HepG2 (cell line): Measurements from ENCODE around the gene FUT8. TPM values are rescaled to one million over a fixed set of nuclear protein-coding genes. Genes with fewer than 3 reads are reported as not detected.

ENCODE experiments used
- ATAC-seq: fragments of 200-7000 bp; cut with Tn5 transposase; 3 replicates; pipeline ENCODE4 v1.9.1; 2020; ENCODE audit warnings: mild to moderate bottlenecking, moderate library complexity
- BruUV-seq: library from RNA; stranded (reverse); fragments of 400-500 nt; replicated peaks from 2 replicates; lab custom pipeline; 2021; lab: Mats Ljungman, UMichigan
- CTCF ChIA-PET: fragments of 300-600 bp; formaldehyde crosslinking; extraction: SDS; loops from one replicate; lab custom pipeline; 2021; ENCODE audit warnings: low total read pairs, inconsistent platforms, low intra/inter-chr PET ratio; lab: Yijun Ruan, JAX
- POLR2A ChIA-PET: fragments of 350-600 bp; sonication (Branson Sonifier 250); formaldehyde crosslinking; loops from one replicate; lab custom pipeline; 2020; ENCODE audit warnings: antibody characterized with exemption, inconsistent platforms; lab: Yijun Ruan, JAX
- DNase-seq: peaks from one replicate; pipeline ENCODE4 v3.0.0-alpha.2; 2015; ENCODE audit warnings: low spot score
- FAIRE-seq: peaks from 3 replicates; lab custom pipeline; 2011; peaks lifted over from hg19 to GRCh38; lab: Jason Lieb, UNC
- H2AFZ ChIP-seq: one replicate; pipeline ENCODE4 v1.6.1; 2011; ENCODE audit warnings: low read length, inconsistent platforms
- H3K27ac ChIP-seq: fragments of 300-600 bp; 3 replicates; pipeline ENCODE4 v1.8.0; 2011; ENCODE audit warnings: mixed run types, mild to moderate bottlenecking, mixed read lengths, low read length, inconsistent platforms; ENCODE audit not compliant: insufficient read depth; ENCODE audit errors: extremely low read length
- H3K27me3 ChIP-seq, 2 experiments: fragments of 200-600 bp in 1 of 2; 2 replicates in 1 of 2; 3 replicates in 1 of 2; pipeline versions ENCODE4 v1.6.0 to v1.8.0; 2011; ENCODE audit warnings: low read length in 2 of 2, mild to moderate bottlenecking in 2 of 2, moderate library complexity in 2 of 2, inconsistent platforms in 1 of 2; ENCODE audit not compliant: insufficient read depth in 2 of 2, control insufficient read depth in 1 of 2
- H3K36me3 ChIP-seq, 2 experiments: fragments of 200-600 bp in 1 of 2; replicated peaks in 1 of 2; 2 replicates in 1 of 2; 3 replicates in 1 of 2; pipeline versions ENCODE4 v1.5.1 to v1.8.0; 2011; ENCODE audit warnings: low read length in 2 of 2, inconsistent platforms in 1 of 2; ENCODE audit not compliant: insufficient read depth in 2 of 2, control insufficient read depth in 1 of 2
- H3K4me1 ChIP-seq: 2 replicates; pipeline ENCODE4 v1.5.1; 2012; ENCODE audit warnings: low read length, inconsistent platforms; ENCODE audit not compliant: insufficient read depth
- H3K4me2 ChIP-seq: 2 replicates; pipeline ENCODE4 v1.6.0; 2011; ENCODE audit warnings: low read depth, low read length, inconsistent platforms
- H3K4me3 ChIP-seq, 3 experiments: fragments of 200-600 bp in 1 of 3; sonication (generic), shearing (Covaris generic) in 1 of 3; replicated peaks in 1 of 3; 2 replicates each; pipeline ENCODE4 v1.5.1; 2011 to 2016; ENCODE audit warnings: low read length in 3 of 3, inconsistent platforms in 2 of 3, low read depth in 2 of 3, mild to moderate bottlenecking in 2 of 3, control low read depth in 1 of 3, mixed read lengths in 1 of 3; ENCODE audit not compliant: insufficient read depth in 1 of 3
- H3K79me2 ChIP-seq: one replicate; pipeline ENCODE4 v1.6.1; 2011; ENCODE audit warnings: low read length, inconsistent platforms; ENCODE audit not compliant: insufficient read depth
- H3K9ac ChIP-seq: 2 replicates; pipeline ENCODE4 v1.6.0; 2011; ENCODE audit warnings: mild to moderate bottlenecking, low read depth, low read length, inconsistent platforms; ENCODE audit not compliant: insufficient read depth
- H3K9me3 ChIP-seq: 2 replicates; pipeline ENCODE4 v1.5.1; 2012; ENCODE audit warnings: mild to moderate bottlenecking, low read length
- H4K20me1 ChIP-seq: 2 replicates; pipeline ENCODE4 v1.6.0; 2011; ENCODE audit warnings: inconsistent platforms, mild to moderate bottlenecking, low read length, moderate library complexity; ENCODE audit not compliant: insufficient read depth
- ATAD3A ChIP-seq: sonication (generic); formaldehyde crosslinking; IDR thresholded peaks from 2 replicates; pipeline ENCODE4 v1.4.0; 2020; ENCODE audit warnings: missing genetic modification reagents
- CC2D1A ChIP-seq: sonication (generic); formaldehyde crosslinking; IDR thresholded peaks from 2 replicates; pipeline ENCODE4 v1.8.1; 2023; ENCODE audit warnings: mild to moderate bottlenecking, missing genetic modification reagents
- GTF3A ChIP-seq: sonication (generic); formaldehyde crosslinking; conservative IDR thresholded peaks from 2 replicates; pipeline ENCODE4 v1.4.0; 2020; ENCODE audit warnings: mild to moderate bottlenecking, missing genetic modification reagents
- HOXA5 ChIP-seq: sonication (generic); formaldehyde crosslinking; IDR thresholded peaks from 2 replicates; pipeline ENCODE4 v1.4.0; 2020; ENCODE audit warnings: missing genetic modification reagents
- IKZF4 ChIP-seq: sonication (generic); formaldehyde crosslinking; IDR thresholded peaks from 2 replicates; pipeline ENCODE4 v1.5.1; 2020; ENCODE audit warnings: borderline replicate concordance, mild to moderate bottlenecking, low read depth, missing genetic modification reagents; ENCODE audit errors: not compliant biosample characterization
- KDM3A ChIP-seq: IDR thresholded peaks from 2 replicates; pipeline ENCODE4 v1.6.1; 2018; ENCODE audit warnings: low read depth, missing compliant biosample characterization
- PHF21A ChIP-seq: sonication (generic); formaldehyde crosslinking; IDR thresholded peaks from 2 replicates; pipeline ENCODE4 v1.5.0; 2020; ENCODE audit warnings: mild to moderate bottlenecking, missing genetic modification reagents
- RBFOX2 ChIP-seq: fragments of 200-400 bp; formaldehyde crosslinking; IDR thresholded peaks from 2 replicates; pipeline ENCODE4 v1.6.1; 2017; ENCODE audit warnings: low read depth, mild to moderate bottlenecking, low read length
- ZNF263 ChIP-seq: sonication (generic); formaldehyde crosslinking; IDR thresholded peaks from 2 replicates; pipeline ENCODE4 v1.4.0; 2020; ENCODE audit warnings: missing genetic modification reagents
- ZNF367 ChIP-seq: sonication (generic); formaldehyde crosslinking; IDR thresholded peaks from 2 replicates; pipeline ENCODE4 v1.4.0; 2020; ENCODE audit warnings: missing genetic modification reagents, borderline replicate concordance
- ZNF7 ChIP-seq: IDR thresholded peaks from 2 replicates; pipeline ENCODE4 v1.6.1; 2016; ENCODE audit warnings: missing biosample characterization, missing genetic modification reagents
- WGBS: methylation state at CpG from one replicate; pipeline ENCODE4 v1.1.6; 2017; ENCODE audit warnings: low lambda C conversion rate; 5-methylcytosine and 5-hydroxymethylcytosine counted together
- in situ Hi-C: cut with HindIII; loops from 2 replicates; pipeline ENCODE4 v1.10.0; 2017; ENCODE audit warnings: low pct_unique_long_range_greater_than_20kb; ENCODE audit not compliant: extremely low pct_ligation_motif_present
- intact Hi-C: fragments of 100-400 bp; cut with micrococcal nuclease; formaldehyde crosslinking; loops from one replicate; pipeline ENCODE4 v1.10.0; 2022; ENCODE audit not compliant: unreplicated experiment
- polyA plus RNA-seq, 8 experiments: library from polyadenylated mRNA; depleted of rRNA in 3 of 8; stranded (reverse) in 7 of 8; unstranded in 1 of 8; fragments of >200 nt; fragmentation: Illumina TruSeq in 4 of 8; extraction: Trizol in 4 of 8; gene quantifications; 2 replicates each; pipeline versions ENCODE4 v1.2.1 to v1.2.3, GENCODE V29; 2011 to 2016; ENCODE audit warnings: low read depth in 4 of 8, missing spikeins in 1 of 8, mixed read lengths in 1 of 8; ENCODE audit not compliant: insufficient read depth in 1 of 8
- total RNA-seq, 5 experiments: library from RNA; depleted of rRNA; stranded (reverse); fragments of >200 nt; fragmentation: Illumina TruSeq; extraction: Trizol; gene quantifications; 2 replicates each; pipeline ENCODE4 v1.2.3, GENCODE V29; 2016; ENCODE audit warnings: low read depth in 1 of 5
- TF ChIP-seq, protein P1 (sequence below): IDR thresholded peaks from 2 replicates; pipeline ENCODE4 v1.6.1; 2016; ENCODE audit warnings: control low read depth
- TF ChIP-seq, protein P2 (sequence below): sonication (generic); formaldehyde crosslinking; conservative IDR thresholded peaks from 2 replicates; pipeline ENCODE4 v1.8.0; 2022; ENCODE audit warnings: mild to moderate bottlenecking, moderate library complexity, missing genetic modification reagents
- TF ChIP-seq, protein P3 (sequence below): IDR thresholded peaks from 2 replicates; pipeline ENCODE4 v1.6.1; 2016; ENCODE audit warnings: missing biosample characterization, missing genetic modification reagents, low read depth

The FUT8 gene
- total and polyA plus RNA-seq, 2 of the 13 experiments (the other 11 are each of a cell fraction or from before 2014, with no cell fraction given): 9.3 to 17.5 TPM

- ChIA-PET POLR2A (no interaction called here), CTCF (no interaction called here)
- ATAC-seq: no peak
- H3K4me3 ChIP-seq: no peak overlapping the region
- no peak overlapping the region for H3K27ac ChIP-seq
- H3K27me3 ChIP-seq: no peaks in the 10 kb centered on the region
- no TSS peak for BruUV-seq
- no peak overlapping the region for H3K9ac ChIP-seq
- TF ChIP-seq CC2D1A (no peak), HOXA5 (CRISPR knock-in tag) (no peak), IKZF4 (CRISPR knock-in tag) (no peak), ATAD3A (CRISPR knock-in tag) (no peak), KDM3A (CRISPR knock-in tag) (no peak), PHF21A (no peak), ZNF367 (CRISPR knock-in tag) (no peak), RBFOX2 (no peak), GTF3A (CRISPR knock-in tag) (no peak), ZNF7 (CRISPR knock-in tag) (no peak), ZNF263 (CRISPR knock-in tag) (no peak)
- TF ChIP-seq, protein P1, sequence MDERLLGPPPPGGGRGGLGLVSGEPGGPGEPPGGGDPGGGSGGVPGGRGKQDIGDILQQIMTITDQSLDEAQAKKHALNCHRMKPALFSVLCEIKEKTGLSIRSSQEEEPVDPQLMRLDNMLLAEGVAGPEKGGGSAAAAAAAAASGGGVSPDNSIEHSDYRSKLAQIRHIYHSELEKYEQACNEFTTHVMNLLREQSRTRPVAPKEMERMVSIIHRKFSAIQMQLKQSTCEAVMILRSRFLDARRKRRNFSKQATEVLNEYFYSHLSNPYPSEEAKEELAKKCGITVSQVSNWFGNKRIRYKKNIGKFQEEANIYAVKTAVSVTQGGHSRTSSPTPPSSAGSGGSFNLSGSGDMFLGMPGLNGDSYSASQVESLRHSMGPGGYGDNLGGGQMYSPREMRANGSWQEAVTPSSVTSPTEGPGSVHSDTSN (CRISPR knock-in tag): no peak
- TF ChIP-seq, protein P2, sequence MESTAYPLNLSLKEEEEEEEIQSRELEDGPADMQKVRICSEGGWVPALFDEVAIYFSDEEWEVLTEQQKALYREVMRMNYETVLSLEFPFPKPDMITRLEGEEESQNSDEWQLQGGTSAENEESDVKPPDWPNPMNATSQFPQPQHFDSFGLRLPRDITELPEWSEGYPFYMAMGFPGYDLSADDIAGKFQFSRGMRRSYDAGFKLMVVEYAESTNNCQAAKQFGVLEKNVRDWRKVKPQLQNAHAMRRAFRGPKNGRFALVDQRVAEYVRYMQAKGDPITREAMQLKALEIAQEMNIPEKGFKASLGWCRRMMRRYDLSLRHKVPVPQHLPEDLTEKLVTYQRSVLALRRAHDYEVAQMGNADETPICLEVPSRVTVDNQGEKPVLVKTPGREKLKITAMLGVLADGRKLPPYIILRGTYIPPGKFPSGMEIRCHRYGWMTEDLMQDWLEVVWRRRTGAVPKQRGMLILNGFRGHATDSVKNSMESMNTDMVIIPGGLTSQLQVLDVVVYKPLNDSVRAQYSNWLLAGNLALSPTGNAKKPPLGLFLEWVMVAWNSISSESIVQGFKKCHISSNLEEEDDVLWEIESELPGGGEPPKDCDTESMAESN (CRISPR knock-in tag): no peak
- TF ChIP-seq, protein P3, sequence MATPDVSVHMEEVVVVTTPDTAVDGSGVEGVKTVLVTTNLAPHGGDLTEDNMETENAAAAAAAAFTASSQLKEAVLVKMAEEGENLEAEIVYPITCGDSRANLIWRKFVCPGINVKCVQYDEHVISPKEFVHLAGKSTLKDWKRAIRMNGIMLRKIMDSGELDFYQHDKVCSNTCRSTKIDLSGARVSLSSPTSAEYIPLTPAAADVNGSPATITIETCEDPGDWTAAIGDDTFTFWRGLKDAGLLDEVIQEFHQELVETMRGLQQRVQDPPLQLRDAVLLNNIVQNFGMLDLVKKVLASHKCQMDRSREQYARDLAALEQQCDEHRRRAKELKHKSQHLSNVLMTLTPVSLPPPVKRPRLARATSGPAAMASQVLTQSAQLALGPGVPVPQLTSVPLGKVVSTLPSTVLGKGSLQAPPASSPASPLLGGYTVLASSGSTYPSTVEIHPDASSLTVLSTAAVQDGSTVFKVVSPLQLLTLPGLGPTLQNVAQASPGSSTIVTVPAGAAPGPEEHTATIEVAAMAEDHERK (CRISPR knock-in tag): no peak
- H3K4me1 ChIP-seq: peaks cover 6% of the 10 kb centered on the region
- no peak overlapping the region for H2AFZ ChIP-seq
- no peak overlapping the region for H3K4me2 ChIP-seq
- H3K9me3 ChIP-seq: no peaks in the 10 kb centered on the region
- H3K79me2 ChIP-seq: no peaks in the 10 kb centered on the region
- no peak for FAIRE-seq
- intact Hi-C loops: no loop called here
- in situ Hi-C loops: no loop called here
- 73% methylated on average over 4 of the region's 4 CpGs for WGBS
- no peaks in the 10 kb centered on the region for H4K20me1 ChIP-seq
- no peak for DNase-seq
- no peaks in the 10 kb centered on the region for H3K36me3 ChIP-seq
Observed at GRCh38 chr14:65482757-65483438, 70.4 kb downstream of the FUT8 start.
